Activated CD4-positive, alpha-beta T cell treated with anti-CD3 and anti-CD28 coated beads for 36 hours (primary cell): Measurements from ENCODE around the gene TTC28. TPM values are rescaled to one million over a fixed set of nuclear protein-coding genes. Genes with fewer than 3 reads are reported as not detected.
"Not testable (repeated sequence)": the region's sequence is repeated elsewhere in the genome, so short reads cannot be mapped to it uniquely, and the experiment has no call there.

Source experiments
- ATAC-seq: fragments of 200-7000 bp; cut with Tn5 transposase; one replicate; pipeline ENCODE4 v1.10.0; 2021; ENCODE audit warnings: mild to moderate bottlenecking, moderate library complexity
- CTCF ChIA-PET: fragments of 350-600 bp; sonication (Branson Sonifier 250); formaldehyde crosslinking; loops from one replicate; lab custom pipeline; 2021; ENCODE audit warnings: antibody characterized with exemption; lab: Charles Lee
- POLR2A ChIA-PET: fragments of 350-600 bp; sonication (Branson Sonifier 250); formaldehyde crosslinking; loops from one replicate; lab custom pipeline; 2021; ENCODE audit warnings: antibody characterized with exemption, inconsistent platforms; lab: Charles Lee
- DNase-seq: peaks from one replicate; pipeline ENCODE4 v3.0.0-alpha.2; 2020
- H3K27ac Mint-ChIP-seq: one replicate; pipeline ENCODE4 v1.8.0; 2021; ENCODE audit warnings: mixed read lengths
- H3K27me3 Mint-ChIP-seq: one replicate; pipeline ENCODE4 v1.8.0; 2021; ENCODE audit warnings: mixed read lengths
- H3K36me3 Mint-ChIP-seq: one replicate; pipeline ENCODE4 v1.8.0; 2021; ENCODE audit warnings: low read depth, mixed read lengths
- H3K4me1 Mint-ChIP-seq: one replicate; pipeline ENCODE4 v1.8.0; 2021; ENCODE audit warnings: mixed read lengths
- H3K4me3 Mint-ChIP-seq: one replicate; pipeline ENCODE4 v1.8.0; 2021; ENCODE audit warnings: mild to moderate bottlenecking, moderate library complexity, mixed read lengths
- H3K9me3 Mint-ChIP-seq: one replicate; pipeline ENCODE4 v1.8.0; 2021; ENCODE audit warnings: low read depth, mixed read lengths
- intact Hi-C, 2 experiments: fragments of 100-400 bp; cut with DNase I in 1 of 2; cut with micrococcal nuclease in 1 of 2; formaldehyde crosslinking; loops; one replicate each; pipeline versions ENCODE4 v1.14.2 to v1.15.1; 2022 to 2024; cut with DNase I, micrococcal nuclease
- total RNA-seq, 2 experiments: library from RNA; stranded (reverse); gene quantifications; one replicate each; pipeline ENCODE4 v1.2.3, GENCODE V29; 2021

The TTC28 gene
- total RNA-seq, 2 experiments from 2014 or later, result 1.0 to 1.4 TPM

DNA sequence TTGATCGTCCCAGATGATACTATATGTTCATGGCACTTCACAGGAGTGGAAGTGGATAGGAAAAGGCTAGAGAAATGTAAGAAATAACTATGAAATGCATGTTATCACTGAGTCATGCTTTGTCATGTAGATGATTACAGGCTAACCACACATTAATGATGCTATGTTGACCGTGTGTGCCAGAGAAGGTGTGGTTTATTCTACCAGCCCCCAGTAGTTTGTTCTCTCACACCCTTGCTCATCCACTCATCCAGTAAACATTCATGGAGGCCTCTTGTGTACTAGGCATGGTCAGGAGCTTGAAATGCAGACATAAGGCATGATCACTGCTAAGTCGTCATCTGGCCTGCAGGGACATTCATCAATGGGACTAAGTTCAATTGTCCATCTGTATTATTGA is 607.6 kb downstream of the TTC28 start:
- Mint-ChIP-seq H3K4me1 (no peaks in the 10 kb centered on the region), H3K9me3 (peaks cover 2% of the 10 kb centered on the region), H3K4me3 (no peak overlapping the region), H3K36me3 (no peaks in the 10 kb centered on the region), H3K27me3 (no peaks in the 10 kb centered on the region), H3K27ac (no peak overlapping the region)
- ATAC-seq (no peak), DNase-seq (no peak)
- POLR2A ChIA-PET, result no interaction called here
- intact Hi-C loops, result no loop called here
- CTCF ChIA-PET, result interaction anchor here (0.6 to 0.7 kb wide), 2 partner anchors 29 to 694 kb away, joined by 3 to 4 read pairs; no protein-coding TSS in a partner anchor

DNA sequence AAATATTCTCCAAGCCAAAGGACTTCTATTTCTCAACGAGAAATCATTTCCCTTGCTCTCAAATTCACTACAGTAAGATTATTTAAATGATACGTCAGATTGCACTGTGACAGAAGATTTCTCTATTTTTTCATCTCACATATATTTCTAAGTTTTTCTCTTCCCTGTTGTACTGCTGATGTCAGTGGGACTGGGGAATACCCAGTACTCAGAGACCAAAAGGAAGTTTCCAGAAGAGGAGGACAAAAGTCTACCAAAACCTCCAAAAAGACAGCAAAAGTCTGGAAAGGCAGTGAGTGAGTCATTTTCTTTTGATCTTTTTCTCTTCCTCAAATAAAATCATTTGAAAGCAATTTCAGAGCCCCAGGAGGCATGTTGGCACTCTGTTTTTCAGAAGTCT is 610.8 kb downstream of the TTC28 start:
- H3K4me1 Mint-ChIP-seq, result no peaks in the 10 kb centered on the region
- DNase-seq, result no peak
- H3K36me3 Mint-ChIP-seq, result no peaks in the 10 kb centered on the region
- ChIA-PET POLR2A (no interaction called here), CTCF (no interaction called here)
- intact Hi-C loops, result no loop called here
- no peak overlapping the region for H3K4me3 Mint-ChIP-seq
- peaks cover 2% of the 10 kb centered on the region for H3K9me3 Mint-ChIP-seq
- H3K27me3 Mint-ChIP-seq, result peaks cover 1% of the 10 kb centered on the region
- ATAC-seq, result no peak
- H3K27ac Mint-ChIP-seq, result no peak overlapping the region

DNA sequence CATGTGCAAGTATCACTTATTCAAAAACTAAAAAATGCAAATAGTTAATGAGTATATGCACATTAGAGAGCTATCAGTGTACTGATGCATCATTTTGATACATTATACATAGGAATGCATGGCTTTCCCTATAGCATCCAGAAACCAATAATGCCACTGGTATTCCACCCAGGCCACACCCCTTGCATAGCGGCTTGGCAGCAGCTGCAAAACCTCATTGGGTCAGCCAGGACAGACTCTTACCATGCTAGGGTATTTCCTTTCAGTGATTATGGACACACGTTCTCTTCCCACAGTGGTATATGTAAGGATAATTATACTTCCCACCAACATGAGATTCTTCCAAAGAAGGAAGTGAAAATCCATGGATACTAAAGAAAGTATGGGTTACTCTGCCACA is 614.7 kb downstream of the TTC28 start:
- H3K27ac Mint-ChIP-seq, result no peak overlapping the region
- intact Hi-C loops, result no loop called here
- peaks cover 5% of the 10 kb centered on the region for H3K27me3 Mint-ChIP-seq
- H3K4me3 Mint-ChIP-seq, result no peak overlapping the region
- POLR2A ChIA-PET, result no interaction called here
- peaks cover 2% of the 10 kb centered on the region for H3K9me3 Mint-ChIP-seq
- H3K4me1 Mint-ChIP-seq, result no peaks in the 10 kb centered on the region
- no peaks in the 10 kb centered on the region for H3K36me3 Mint-ChIP-seq
- no peak for ATAC-seq
- CTCF ChIA-PET, result interaction anchor here (0.6 kb wide), 1 partner anchor 45 kb away, joined by 3 read pairs; no protein-coding TSS in a partner anchor
- DNase-seq, result no peak

DNA sequence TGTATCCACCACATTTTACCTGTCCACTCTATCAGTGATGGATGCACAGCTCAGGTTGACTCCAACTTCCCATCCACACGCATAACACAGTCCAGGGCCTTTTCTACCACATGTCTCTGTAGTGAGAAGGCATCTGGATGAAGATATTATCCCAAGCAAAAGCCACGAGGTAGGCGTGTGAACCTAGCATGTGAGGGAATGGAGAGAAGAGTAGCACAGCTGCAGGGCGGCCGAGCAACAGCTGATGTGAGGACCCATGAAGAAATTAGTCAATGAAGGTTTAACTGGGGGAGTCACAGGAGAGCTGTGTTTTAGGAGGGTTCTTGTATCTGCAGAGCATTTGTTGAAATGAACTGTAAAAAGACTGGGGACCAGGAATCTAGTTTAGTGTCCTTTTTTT is 616.0 kb downstream of the TTC28 start:
- Mint-ChIP-seq H3K4me3 (no peak overlapping the region), H3K4me1 (no peaks in the 10 kb centered on the region), H3K27ac (no peak overlapping the region), H3K27me3 (peaks cover 5% of the 10 kb centered on the region), H3K9me3 (peaks cover 2% of the 10 kb centered on the region), H3K36me3 (no peaks in the 10 kb centered on the region)
- DNase-seq (no peak), ATAC-seq (no peak)
- POLR2A ChIA-PET, result no interaction called here
- intact Hi-C loops, result no loop called here
- CTCF ChIA-PET, result interaction anchor here (0.8 to 1.5 kb wide), 2 partner anchors 13 to 14 kb away, joined by 3 read pairs; no protein-coding TSS in a partner anchor

DNA sequence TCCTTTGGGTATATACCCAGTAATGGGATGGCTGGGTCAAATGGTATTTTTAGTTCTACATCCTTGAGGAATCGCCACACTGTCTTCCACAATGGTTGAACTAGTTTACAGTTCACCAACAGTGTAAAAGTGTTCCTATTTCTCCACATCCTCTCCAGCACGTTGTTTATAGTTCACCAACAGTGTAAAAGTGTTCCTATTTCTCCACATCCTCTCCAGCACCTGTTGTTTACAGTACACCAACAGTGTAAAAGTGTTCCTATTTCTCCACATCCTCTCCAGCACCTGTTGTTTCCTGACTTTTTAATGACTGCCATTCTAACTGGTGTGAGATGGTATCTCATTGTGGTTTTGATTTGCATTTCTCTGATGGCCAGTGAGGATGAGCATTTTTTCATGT is 619.0 kb downstream of the TTC28 start:
- DNase-seq, H3K9me3 Mint-ChIP-seq, POLR2A ChIA-PET, intact Hi-C loops, H3K27me3 Mint-ChIP-seq, H3K4me3 Mint-ChIP-seq, H3K27ac Mint-ChIP-seq, ATAC-seq, H3K36me3 Mint-ChIP-seq, CTCF ChIA-PET, H3K4me1 Mint-ChIP-seq: not testable (repeated sequence)

DNA sequence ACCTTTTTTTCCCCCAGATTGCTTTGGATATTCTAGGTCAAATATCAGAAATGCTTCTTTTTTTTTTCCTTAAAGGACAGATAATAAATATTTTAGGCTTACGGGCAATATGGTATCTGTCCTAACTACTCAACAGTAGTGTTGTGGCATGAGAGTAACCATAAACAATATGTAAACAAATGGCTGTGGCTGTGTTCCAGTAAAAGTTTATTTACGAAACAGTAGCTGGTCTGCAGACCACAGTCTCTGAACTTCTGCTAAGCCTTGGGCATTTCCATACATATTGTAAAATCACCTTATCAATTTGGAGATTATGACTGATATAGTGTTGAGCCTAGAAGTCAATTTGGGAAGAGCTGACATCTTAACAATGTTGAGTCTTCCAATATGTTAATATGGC is 621.6 kb downstream of the TTC28 start:
- ATAC-seq (no peak), DNase-seq (no peak)
- H3K27me3 Mint-ChIP-seq, result no peaks in the 10 kb centered on the region
- no peaks in the 10 kb centered on the region for H3K9me3 Mint-ChIP-seq
- ChIA-PET CTCF (interaction anchor here (1.1 to 1.6 kb wide), 3 partner anchors 10 to 38 kb away, joined by 3 to 4 read pairs (median 3); no protein-coding TSS in a partner anchor), POLR2A (no interaction called here)
- H3K36me3 Mint-ChIP-seq, result no peaks in the 10 kb centered on the region
- intact Hi-C loops, result no loop called here
- no peaks in the 10 kb centered on the region for H3K4me1 Mint-ChIP-seq
- H3K4me3 Mint-ChIP-seq, result no peak overlapping the region
- no peak overlapping the region for H3K27ac Mint-ChIP-seq

DNA sequence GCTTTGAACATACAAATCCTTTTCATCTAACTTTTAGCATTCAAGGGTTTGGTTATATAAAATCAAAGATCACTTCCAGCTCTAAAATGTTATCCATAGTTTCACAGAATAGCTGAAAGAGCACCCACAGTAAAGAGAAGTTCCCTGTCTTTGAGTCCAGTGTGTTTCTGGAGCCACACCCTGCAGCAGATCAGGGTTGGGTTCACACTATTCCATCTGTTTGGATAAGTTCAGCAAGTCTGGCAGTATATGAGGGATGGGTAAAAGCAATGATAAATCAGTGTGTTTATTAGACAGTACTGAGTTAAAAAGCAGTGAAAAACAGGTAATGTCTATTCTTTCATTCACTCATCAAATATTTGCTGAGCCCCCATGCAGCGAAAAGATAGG is 624.8 kb downstream of the TTC28 start:
- ChIA-PET CTCF (interaction anchor here (0.7 to 0.9 kb wide), 2 partner anchors 8 to 51 kb away, joined by 3 read pairs; no protein-coding TSS in a partner anchor), POLR2A (no interaction called here)
- no peaks in the 10 kb centered on the region for H3K36me3 Mint-ChIP-seq
- no peak overlapping the region for H3K27ac Mint-ChIP-seq
- DNase-seq (no peak), ATAC-seq (no peak)
- no peaks in the 10 kb centered on the region for H3K27me3 Mint-ChIP-seq
- no peak overlapping the region for H3K4me3 Mint-ChIP-seq
- no peaks in the 10 kb centered on the region for H3K9me3 Mint-ChIP-seq
- intact Hi-C loops, result no loop called here
- no peaks in the 10 kb centered on the region for H3K4me1 Mint-ChIP-seq

DNA sequence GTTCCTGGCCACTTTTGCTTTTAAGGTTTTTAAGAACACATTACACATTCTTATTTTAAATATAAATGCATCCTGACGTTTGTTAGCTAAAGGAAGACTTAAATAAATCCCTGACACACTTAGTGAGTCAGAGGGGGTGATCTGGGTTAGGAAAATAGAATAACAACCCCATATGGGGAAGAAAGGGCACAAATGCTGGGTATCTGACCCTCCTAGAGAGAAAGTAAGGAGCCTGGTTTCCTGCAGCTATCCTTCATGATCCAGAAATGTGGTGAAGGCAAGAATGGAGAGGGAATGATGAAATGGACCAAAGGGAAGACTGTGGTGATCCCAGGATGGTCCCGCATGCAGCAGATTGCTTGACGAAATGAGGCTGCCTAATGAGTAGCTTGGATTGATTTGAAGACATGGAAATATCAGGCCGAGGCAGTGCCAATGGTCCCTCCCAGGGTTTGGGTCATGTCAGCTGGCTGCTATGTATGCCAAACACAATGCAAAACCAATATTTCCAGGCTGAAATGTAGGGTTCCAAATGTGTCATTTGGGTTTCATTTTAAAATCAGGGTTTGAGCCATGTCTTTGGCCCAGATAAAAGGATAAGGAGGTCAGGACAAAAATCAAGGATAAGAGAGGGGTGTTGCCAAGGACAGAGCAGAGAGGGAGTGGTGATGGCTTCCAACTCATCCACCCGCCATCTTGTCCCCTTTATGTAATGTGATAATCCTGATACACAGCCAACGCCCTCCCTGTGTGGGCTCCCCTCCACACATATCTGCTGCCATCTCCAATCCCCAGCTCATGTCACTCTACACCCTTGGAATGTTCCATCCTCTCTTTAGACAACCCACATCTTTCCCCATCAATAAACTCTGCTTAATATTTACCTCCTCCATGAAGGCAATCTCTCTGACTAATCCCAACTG is 625.5 kb downstream of the TTC28 start:
- Mint-ChIP-seq H3K27me3 (no peaks in the 10 kb centered on the region), H3K36me3 (no peaks in the 10 kb centered on the region), H3K4me1 (no peaks in the 10 kb centered on the region), H3K9me3 (no peaks in the 10 kb centered on the region), H3K4me3 (no peak overlapping the region), H3K27ac (no peak overlapping the region)
- ChIA-PET CTCF (interaction anchor here (0.9 to 1.2 kb wide), 2 partner anchors 9 to 386 kb away, joined by 3 to 4 read pairs; no protein-coding TSS in a partner anchor), POLR2A (no interaction called here)
- DNase-seq (no peak), ATAC-seq (no peak)
- intact Hi-C loops, result no loop called here

DNA sequence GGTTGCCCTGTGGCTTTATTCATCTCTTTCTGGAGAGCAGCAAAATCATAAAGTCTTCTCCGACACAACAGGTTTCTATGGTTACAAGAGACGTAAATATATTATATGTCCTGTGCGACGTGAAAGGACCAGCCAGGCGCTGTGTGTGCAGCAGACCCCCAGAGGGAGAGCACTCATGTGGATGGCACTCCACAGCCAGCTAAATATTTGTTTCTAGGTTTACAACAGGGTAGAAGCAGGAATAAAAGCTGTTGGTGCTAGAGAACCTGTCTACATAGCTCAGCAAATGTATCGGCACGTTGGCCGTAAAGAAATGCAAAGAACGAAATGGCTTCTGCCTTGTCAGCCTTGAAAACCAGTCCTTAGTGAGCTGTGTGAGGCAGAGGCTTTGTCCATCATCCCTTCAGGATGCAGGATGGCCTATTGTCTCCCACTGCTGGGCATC is 626.8 kb downstream of the TTC28 start:
- H3K9me3 Mint-ChIP-seq, result no peaks in the 10 kb centered on the region

DNA sequence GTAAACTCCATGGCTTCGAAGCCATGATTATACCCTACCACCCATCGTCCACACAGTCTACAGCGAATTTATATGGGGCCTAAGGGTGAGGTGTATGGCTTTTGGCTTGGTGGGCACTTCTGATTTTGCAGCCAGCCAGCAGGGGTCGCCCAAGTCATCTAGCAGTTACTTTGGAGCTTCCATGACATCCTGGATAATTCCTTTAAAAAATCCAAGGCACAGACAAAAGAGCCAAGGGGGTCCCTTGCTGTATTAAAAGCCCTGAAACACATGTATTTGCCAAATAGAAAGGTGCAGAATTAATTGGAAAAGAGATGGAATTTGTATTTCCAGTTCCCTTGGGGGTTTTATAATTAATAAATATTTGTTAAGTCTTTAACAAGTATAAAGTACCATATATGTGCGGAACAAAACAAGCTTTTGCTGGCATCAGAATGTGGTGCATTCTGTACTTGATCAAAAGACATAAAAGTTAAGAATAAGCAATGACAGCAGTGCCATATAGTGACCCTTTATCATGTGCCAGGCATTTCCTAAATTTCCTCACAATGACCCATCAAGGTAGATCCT is 627.8 kb downstream of the TTC28 start:
- Mint-ChIP-seq H3K4me3 (no peak overlapping the region), H3K4me1 (no peaks in the 10 kb centered on the region), H3K36me3 (no peaks in the 10 kb centered on the region), H3K9me3 (no peaks in the 10 kb centered on the region), H3K27ac (no peak overlapping the region), H3K27me3 (no peaks in the 10 kb centered on the region)
- ChIA-PET CTCF (interaction anchor here (0.6 to 2.0 kb wide), 12 partner anchors 16 to 1626 kb away, joined by 3 to 5 read pairs (median 3); no protein-coding TSS in a partner anchor), POLR2A (no interaction called here)
- ATAC-seq (no peak), DNase-seq (peak; percentile 65)
- intact Hi-C loops, result loop anchor here (1.0 to 2.0 kb wide), 3 partner anchors 390 to 542 kb away; no protein-coding TSS in a partner anchor

More for the DNA sequence above, 626.8 kb downstream of the TTC28 start:
- intact Hi-C loops, result no loop called here
- Mint-ChIP-seq H3K4me3 (no peak overlapping the region), H3K4me1 (no peaks in the 10 kb centered on the region), H3K36me3 (no peaks in the 10 kb centered on the region), H3K27ac (no peak overlapping the region), H3K27me3 (no peaks in the 10 kb centered on the region)
- DNase-seq (no peak), ATAC-seq (no peak)
- ChIA-PET CTCF (interaction anchor here (0.5 to 2.0 kb wide), 5 partner anchors 15 to 540 kb away, joined by 3 to 5 read pairs (median 4); no protein-coding TSS in a partner anchor), POLR2A (no interaction called here)

DNA sequence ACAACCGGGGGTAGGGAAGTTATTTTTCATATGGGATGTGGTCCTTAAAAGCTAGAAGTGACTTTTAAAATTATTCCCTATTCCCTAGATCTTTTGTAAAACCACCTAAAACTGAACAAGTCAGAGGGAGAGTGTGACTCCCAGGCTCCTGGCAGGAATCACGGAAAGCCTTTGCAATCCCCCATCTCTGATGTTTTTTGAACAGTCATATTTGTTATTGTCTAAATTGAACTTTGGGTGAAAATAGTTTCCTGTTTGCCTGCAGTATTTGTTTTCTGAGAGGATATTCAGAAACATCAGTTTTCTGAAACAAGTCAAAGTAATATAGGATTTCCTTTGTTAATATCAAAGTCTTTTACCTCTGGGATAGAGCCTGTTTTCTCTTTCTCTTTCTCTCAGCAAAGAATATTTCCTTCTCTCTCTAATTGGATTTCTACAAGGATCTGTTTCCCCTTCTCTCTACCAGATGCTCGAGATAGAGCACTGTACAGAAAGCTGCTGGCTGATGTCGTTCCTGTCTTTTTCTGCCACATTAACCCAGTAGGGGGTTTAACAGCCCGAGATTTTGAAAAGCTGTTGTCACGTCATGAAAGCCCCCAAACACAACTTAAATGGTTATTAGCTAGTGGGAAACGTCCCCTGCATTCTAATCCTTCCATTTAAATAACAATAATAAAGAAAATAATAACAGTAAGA is 628.4 kb downstream of the TTC28 start:
- ChIA-PET POLR2A (no interaction called here), CTCF (interaction anchor here (0.6 to 2.0 kb wide), 14 partner anchors 8 to 1626 kb away, joined by 3 to 7 read pairs (median 3); no protein-coding TSS in a partner anchor)
- Mint-ChIP-seq H3K27me3 (no peaks in the 10 kb centered on the region), H3K36me3 (no peaks in the 10 kb centered on the region), H3K27ac (no peak overlapping the region), H3K9me3 (no peaks in the 10 kb centered on the region), H3K4me3 (no peak overlapping the region), H3K4me1 (no peaks in the 10 kb centered on the region)
- no peak for ATAC-seq
- DNase-seq, result no peak
- intact Hi-C loops, result loop anchor here (1.0 to 2.0 kb wide), 3 partner anchors 391 to 543 kb away; no protein-coding TSS in a partner anchor
